Panc1 (cell line): ENCODE data around the gene CYCS. TPM values are rescaled to one million over a fixed set of nuclear protein-coding genes. Genes with fewer than 3 reads are reported as not detected.

Experiments
- ATAC-seq: fragments of 200-7000 bp; cut with Tn5 transposase; 2 replicates; pipeline ENCODE4 v1.9.1; 2020; ENCODE audit warnings: mild to moderate bottlenecking, moderate library complexity
- BruUV-seq: library from RNA; stranded (reverse); fragments of 400-500 nt; replicated peaks from 2 replicates; lab custom pipeline; 2021; lab: Mats Ljungman, UMichigan
- CTCF ChIA-PET: fragments of 300-600 bp; sonication (Branson Sonifier 250); formaldehyde crosslinking; loops from one replicate; lab custom pipeline; 2022; ENCODE audit warnings: antibody characterized with exemption; lab: Charles Lee
- POLR2A ChIA-PET: fragments of 300-600 bp; sonication (Branson Sonifier 250); formaldehyde crosslinking; loops from one replicate; lab custom pipeline; 2022; ENCODE audit warnings: antibody characterized with exemption; lab: Charles Lee
- DNase-seq: peaks from one replicate; pipeline ENCODE4 v3.0.0-alpha.2; 2010; ENCODE audit warnings: low read depth, low spot score
- H3K27ac ChIP-seq: 2 replicates; pipeline ENCODE4 v1.5.1; 2011; ENCODE audit warnings: mild to moderate bottlenecking, low read length, inconsistent platforms
- H3K27me3 ChIP-seq: fragments of 200-500 bp; sonication (Bioruptor generic); 2 replicates; pipeline ENCODE4 v1.6.0; 2014; ENCODE audit warnings: low read length, inconsistent platforms; ENCODE audit not compliant: control insufficient read depth, insufficient read depth
- H3K36me3 ChIP-seq: fragments of 200-500 bp; sonication (Bioruptor generic); 2 replicates; pipeline ENCODE4 v1.5.1; 2014; ENCODE audit warnings: inconsistent platforms, mild to moderate bottlenecking, low read length, moderate library complexity; ENCODE audit not compliant: control insufficient read depth, insufficient read depth
- H3K4me1 ChIP-seq: 2 replicates; pipeline ENCODE4 v1.5.1; 2011; ENCODE audit warnings: inconsistent platforms, mild to moderate bottlenecking, low read length, moderate library complexity; ENCODE audit not compliant: control insufficient read depth, insufficient read depth
- H3K4me3 ChIP-seq, 2 experiments: 2 replicates each; pipeline ENCODE4 v1.5.1; 2011 to 2012; ENCODE audit warnings: low read depth in 2 of 2, low read length in 2 of 2, mild to moderate bottlenecking in 2 of 2, inconsistent platforms in 1 of 2, moderate library complexity in 1 of 2
- H3K9me3 ChIP-seq: fragments of 200-500 bp; sonication (Bioruptor generic); 2 replicates; pipeline ENCODE4 v1.5.1; 2014; ENCODE audit warnings: low read depth, mild to moderate bottlenecking, inconsistent platforms, low read length, moderate library complexity; ENCODE audit not compliant: control insufficient read depth, insufficient read depth
- POLR2AphosphoS5 ChIP-seq: IDR thresholded peaks from 2 replicates; pipeline ENCODE4 v1.6.1; 2012; ENCODE audit warnings: mild to moderate bottlenecking, low read depth, low read length, moderate library complexity
- REST ChIP-seq, 2 experiments: IDR thresholded peaks; 2 replicates each; pipeline ENCODE4 v1.6.1; 2011 to 2012; ENCODE audit warnings: low read depth in 2 of 2, control low read depth in 1 of 2, low read length in 1 of 2, mild to moderate bottlenecking in 1 of 2, moderate library complexity in 1 of 2; ENCODE audit not compliant: insufficient read depth in 1 of 2
- SIN3A ChIP-seq: IDR thresholded peaks from 2 replicates; pipeline ENCODE4 v1.6.1; 2012; ENCODE audit warnings: low read depth, mild to moderate bottlenecking, low read length, moderate library complexity, borderline replicate concordance; ENCODE audit not compliant: insufficient read depth
- TCF7L2 ChIP-seq: IDR thresholded peaks from 2 replicates; pipeline ENCODE4 v1.6.1; 2011; ENCODE audit warnings: mild to moderate bottlenecking, low read depth, low read length, inconsistent platforms
- in situ Hi-C: cut with HindIII; loops from 2 replicates; pipeline ENCODE4 v1.10.0; 2016; ENCODE audit warnings: low sequenced_read_pairs, low pct_unique_long_range_greater_than_20kb
- intact Hi-C: fragments of 100-400 bp; cut with micrococcal nuclease; formaldehyde crosslinking; loops from one replicate; pipeline ENCODE4 v1.10.0; 2022; ENCODE audit not compliant: unreplicated experiment
- total RNA-seq: library from RNA; stranded (reverse); gene quantifications from one replicate; pipeline ENCODE4 v1.2.1, GENCODE V29; 2021; ENCODE audit not compliant: unreplicated experiment
- TF ChIP-seq, protein P1 (sequence below): fragments of 450-650 bp; IDR thresholded peaks from 2 replicates; pipeline ENCODE4 v1.5.1; 2017; ENCODE audit warnings: mild to moderate bottlenecking

CYCS gene
- total RNA-seq, 1 experiment from 2014 or later = 245 TPM

DNA sequence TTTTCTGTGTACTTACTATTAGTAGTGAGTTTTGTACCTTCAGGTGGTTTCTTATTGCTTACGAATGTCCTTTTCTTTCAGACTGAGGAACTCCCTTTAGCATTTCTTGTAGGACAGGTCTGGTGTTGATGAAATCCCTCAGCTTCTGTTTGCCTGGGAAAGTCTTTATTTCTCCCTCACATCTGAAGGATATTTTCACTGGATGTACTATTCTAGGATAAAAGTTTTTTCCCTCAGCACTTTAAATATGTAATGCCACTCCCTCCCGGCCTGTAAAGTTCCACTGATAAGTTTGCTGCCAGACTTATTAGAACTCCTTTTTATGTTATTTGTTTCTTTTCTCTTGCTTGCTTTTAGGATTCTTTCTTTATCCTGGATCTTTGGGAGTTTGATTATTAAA is 1.7 kb upstream of the CYCS start:
- ATAC-seq = no peak
- Histone ChIP-seq H3K36me3 (peaks cover 20% of the 10 kb centered on the region), H3K27ac (peak overlapping the region; percentile 40; the same call in 1 of the 2 replicates), H3K4me1 (0 out of 2 replicates have a peak, but pooled peaks cover 3% of the 10 kb centered on the region), H3K4me3 (no peak overlapping the region), H3K9me3 (no peaks in the 10 kb centered on the region), H3K27me3 (peaks cover 3% of the 10 kb centered on the region; the same call in 1 of the 2 replicates)
- in situ Hi-C loops (no loop called here), intact Hi-C loops (no loop called here)
- POLR2A ChIA-PET = no interaction called here
- no TSS peak for BruUV-seq
- no peak for DNase-seq
- TF ChIP-seq, protein P1, sequence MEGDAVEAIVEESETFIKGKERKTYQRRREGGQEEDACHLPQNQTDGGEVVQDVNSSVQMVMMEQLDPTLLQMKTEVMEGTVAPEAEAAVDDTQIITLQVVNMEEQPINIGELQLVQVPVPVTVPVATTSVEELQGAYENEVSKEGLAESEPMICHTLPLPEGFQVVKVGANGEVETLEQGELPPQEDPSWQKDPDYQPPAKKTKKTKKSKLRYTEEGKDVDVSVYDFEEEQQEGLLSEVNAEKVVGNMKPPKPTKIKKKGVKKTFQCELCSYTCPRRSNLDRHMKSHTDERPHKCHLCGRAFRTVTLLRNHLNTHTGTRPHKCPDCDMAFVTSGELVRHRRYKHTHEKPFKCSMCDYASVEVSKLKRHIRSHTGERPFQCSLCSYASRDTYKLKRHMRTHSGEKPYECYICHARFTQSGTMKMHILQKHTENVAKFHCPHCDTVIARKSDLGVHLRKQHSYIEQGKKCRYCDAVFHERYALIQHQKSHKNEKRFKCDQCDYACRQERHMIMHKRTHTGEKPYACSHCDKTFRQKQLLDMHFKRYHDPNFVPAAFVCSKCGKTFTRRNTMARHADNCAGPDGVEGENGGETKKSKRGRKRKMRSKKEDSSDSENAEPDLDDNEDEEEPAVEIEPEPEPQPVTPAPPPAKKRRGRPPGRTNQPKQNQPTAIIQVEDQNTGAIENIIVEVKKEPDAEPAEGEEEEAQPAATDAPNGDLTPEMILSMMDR = no peak
- TF ChIP-seq POLR2AphosphoS5 (no peak), SIN3A (no peak), REST (IDR thresholded peaks at IDR 0.05; ENCODE audit: insufficient read depth in 1 of 2, low read depth in 2 of 2, low read length in 1 of 2) (no peak), TCF7L2 (no peak)
- CTCF ChIA-PET = no interaction called here

DNA sequence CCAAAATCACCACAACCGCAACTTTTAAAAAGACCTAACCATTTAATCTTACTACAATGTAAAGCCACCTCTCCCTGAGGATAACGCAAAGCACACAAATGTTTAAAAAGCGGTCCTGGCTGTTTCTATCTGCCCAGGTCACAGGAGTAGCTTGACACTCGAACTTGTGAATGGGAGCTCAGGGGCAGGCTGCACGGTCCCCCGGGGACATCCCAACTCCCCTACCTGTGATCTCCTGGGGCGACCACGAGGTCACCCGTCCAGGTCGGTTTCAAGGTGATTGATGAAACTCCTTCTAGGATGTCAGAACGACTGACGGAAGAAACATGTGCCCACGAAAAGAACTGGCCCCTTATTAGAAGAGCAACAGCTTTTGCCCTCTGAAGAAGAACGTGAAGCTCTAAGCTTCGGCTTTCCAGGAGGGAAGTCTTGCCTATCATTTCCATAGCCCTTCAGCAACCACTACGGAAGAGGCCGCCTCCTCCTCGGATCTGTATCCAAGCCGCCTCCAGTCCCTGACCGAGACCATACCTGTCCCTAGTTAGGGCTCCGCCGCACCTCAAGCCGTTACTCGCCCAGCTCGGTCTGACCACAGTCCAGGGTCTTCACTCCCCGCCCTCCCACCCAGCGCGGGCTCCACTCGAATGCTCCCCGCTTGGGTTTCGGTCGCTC is 459 bp downstream of the CYCS start:
- intact Hi-C loops = no loop called here

More for the DNA sequence above, 459 bp downstream of the CYCS start:
- H3K4me3 ChIP-seq = peak overlapping the region; percentile 75 to 99
- H3K4me1 ChIP-seq = 0 out of 2 replicates have a peak, but pooled peaks cover 3% of the 10 kb centered on the region
- H3K27ac ChIP-seq = peak overlapping the region; percentile 98
- in situ Hi-C loops = no loop called here
- no peaks in the 10 kb centered on the region for H3K9me3 ChIP-seq
- H3K27me3 ChIP-seq = peaks cover 3% of the 10 kb centered on the region; the same call in 1 of the 2 replicates
- BruUV-seq = no TSS peak
- DNase-seq (no peak), ATAC-seq (peak; percentile 26; the same call in 1 of the 2 replicates)
- ChIA-PET POLR2A (interaction anchor here (0.5 to 0.6 kb wide), 4 partner anchors 25 to 1507 kb away, joined by 3 to 5 read pairs (median 4); no protein-coding TSS in a partner anchor), CTCF (no interaction called here)
- peaks cover 26% of the 10 kb centered on the region for H3K36me3 ChIP-seq
- TF ChIP-seq TCF7L2 (no peak), POLR2AphosphoS5 (no peak), SIN3A (no peak), REST (IDR thresholded peaks at IDR 0.05; ENCODE audit: insufficient read depth in 1 of 2, low read depth in 2 of 2, low read length in 1 of 2) (no peak)
- TF ChIP-seq, protein P1 = no peak
